Endometrium (tissue), 2 donors: ENCODE data around the gene RAD51B.

ENCODE experiments used
- FAIRE-seq: peaks from 2 replicates; lab custom pipeline; 2012; peaks lifted over from hg19 to GRCh38; lab: Jason Lieb, UNC
- donor health status: control.
- donor health status: control.

Gene RAD51B

GRCh38 chr14:68672609-68673285, 853.2 kb downstream of the RAD51B start:
- no peak for FAIRE-seq

- FAIRE-seq: no peak
Observed at GRCh38 chr14:68673464-68673863, 853.9 kb downstream of the RAD51B start.

- no peak for FAIRE-seq
Observed at GRCh38 chr14:68674538-68675232, 855.1 kb downstream of the RAD51B start.

GRCh38 chr14:68675233-68675577, 855.6 kb downstream of the RAD51B start:
- no peak for FAIRE-seq

- FAIRE-seq: no peak
Observed at GRCh38 chr14:68676511-68676943, 856.9 kb downstream of the RAD51B start.

- no peak for FAIRE-seq
Observed at GRCh38 chr14:68677476-68677875, 857.9 kb downstream of the RAD51B start.

GRCh38 chr14:68677901-68678300, 858.3 kb downstream of the RAD51B start:
- no peak for FAIRE-seq

- FAIRE-seq: no peak
Observed at GRCh38 chr14:68678471-68678870, 858.9 kb downstream of the RAD51B start.

- FAIRE-seq: no peak
Observed at GRCh38 chr14:68679301-68679700, 859.7 kb downstream of the RAD51B start.

- no peak for FAIRE-seq
Observed at GRCh38 chr14:68679746-68680467, 860.3 kb downstream of the RAD51B start.

GRCh38 chr14:68680541-68681051, 861.0 kb downstream of the RAD51B start:
- no peak for FAIRE-seq

- FAIRE-seq: no peak
Observed at GRCh38 chr14:68681256-68682011, 861.9 kb downstream of the RAD51B start.

GRCh38 chr14:68682166-68683103, 862.9 kb downstream of the RAD51B start:
- peak; percentile 46 for FAIRE-seq

GRCh38 chr14:68683326-68683725, 863.7 kb downstream of the RAD51B start:
- no peak for FAIRE-seq

- no peak for FAIRE-seq
Observed at GRCh38 chr14:68684466-68685418, 865.2 kb downstream of the RAD51B start.

GRCh38 chr14:68685419-68686204, 866.0 kb downstream of the RAD51B start:
- no peak for FAIRE-seq

- FAIRE-seq: no peak
Observed at GRCh38 chr14:68686205-68686465, 866.6 kb downstream of the RAD51B start.

- no peak for FAIRE-seq
Observed at GRCh38 chr14:68686724-68687123, 867.1 kb downstream of the RAD51B start.

GRCh38 chr14:68687746-68688145, 868.2 kb downstream of the RAD51B start:
- no peak for FAIRE-seq
